Neuronal stem cell (in vitro differentiated cells): ENCODE data around the gene ANXA1.

Source experiments
- DNase-seq: peaks from one replicate; pipeline ENCODE4 v3.0.0-alpha.2; 2013; ENCODE audit warnings: low spot score
- H2AFZ ChIP-seq: one replicate; pipeline ENCODE4 v1.6.1; 2013; ENCODE audit warnings: mild to moderate bottlenecking, low read length, inconsistent platforms
- H2AK5ac ChIP-seq: 2 replicates; pipeline ENCODE4 v1.6.1; 2013; ENCODE audit warnings: low read depth, mild to moderate bottlenecking, inconsistent platforms, low read length, moderate library complexity, mixed read lengths
- H2BK120ac ChIP-seq: 2 replicates; pipeline ENCODE4 v1.6.1; 2013; ENCODE audit warnings: low read depth, mild to moderate bottlenecking, inconsistent platforms, low read length, moderate library complexity, mixed read lengths
- H2BK12ac ChIP-seq: one replicate; pipeline ENCODE4 v1.6.1; 2013; ENCODE audit warnings: low read length, inconsistent platforms
- H2BK15ac ChIP-seq: 2 replicates; pipeline ENCODE4 v1.6.1; 2013; ENCODE audit warnings: mild to moderate bottlenecking, low read length, inconsistent platforms, mixed read lengths
- H2BK5ac ChIP-seq: one replicate; pipeline ENCODE4 v1.6.1; 2013; ENCODE audit warnings: inconsistent platforms, mild to moderate bottlenecking, low read length, moderate library complexity
- H3K14ac ChIP-seq: one replicate; pipeline ENCODE4 v1.6.1; 2013; ENCODE audit warnings: low read length, inconsistent platforms
- H3K18ac ChIP-seq: 2 replicates; pipeline ENCODE4 v1.6.1; 2013; ENCODE audit warnings: low read length, inconsistent platforms
- H3K23ac ChIP-seq: 2 replicates; pipeline ENCODE4 v1.6.1; 2013; ENCODE audit warnings: low read depth, mild to moderate bottlenecking, mixed read lengths, low read length, inconsistent platforms; ENCODE audit not compliant: poor library complexity
- H3K27ac ChIP-seq: replicated peaks from 3 replicates; pipeline ENCODE4 v1.5.1; 2013; ENCODE audit warnings: low read length, inconsistent platforms
- H3K27me3 ChIP-seq, 3 experiments: 2 replicates each; pipeline ENCODE4 v1.6.1; 2013; ENCODE audit warnings: low read length in 3 of 3, mild to moderate bottlenecking in 2 of 3, inconsistent platforms in 1 of 3, low read depth in 1 of 3, mixed read lengths in 1 of 3, moderate library complexity in 1 of 3; ENCODE audit not compliant: control insufficient read depth in 3 of 3, insufficient read depth in 3 of 3
- H3K36me3 ChIP-seq, 2 donors: replicated peaks in 1 of 2; 2 replicates each; pipeline ENCODE4 v1.6.1; 2013; ENCODE audit warnings: low read length in 2 of 2; ENCODE audit not compliant: control insufficient read depth in 2 of 2, insufficient read depth in 2 of 2
- H3K4ac ChIP-seq: 2 replicates; pipeline ENCODE4 v1.6.1; 2013; ENCODE audit warnings: inconsistent platforms, mild to moderate bottlenecking, low read length, moderate library complexity
- H3K4me1 ChIP-seq, 2 donors: 1 replicate in 1 of 2; 2 replicates in 1 of 2; pipeline ENCODE4 v1.6.1; 2013; ENCODE audit warnings: low read length in 2 of 2, low read depth in 1 of 2; ENCODE audit not compliant: control insufficient read depth in 2 of 2, insufficient read depth in 1 of 2
- H3K4me2 ChIP-seq: one replicate; pipeline ENCODE4 v1.6.1; 2013; ENCODE audit warnings: mild to moderate bottlenecking, low read length, inconsistent platforms; ENCODE audit not compliant: insufficient read depth, poor library complexity, severe bottlenecking
- H3K4me3 ChIP-seq, 2 donors: 2 replicates each; pipeline ENCODE4 v1.5.1; 2013; ENCODE audit warnings: low read length in 2 of 2, mild to moderate bottlenecking in 2 of 2, inconsistent platforms in 1 of 2, moderate library complexity in 1 of 2
- H3K79me1 ChIP-seq: one replicate; pipeline ENCODE4 v1.6.1; 2013; ENCODE audit warnings: low read depth, mild to moderate bottlenecking, inconsistent platforms, low read length, moderate library complexity
- H3K9ac ChIP-seq: one replicate; pipeline ENCODE4 v1.6.1; 2013; ENCODE audit warnings: mild to moderate bottlenecking, low read depth, low read length, inconsistent platforms; ENCODE audit not compliant: poor library complexity
- H3K9me3 ChIP-seq, 2 donors: replicated peaks in 1 of 2; 2 replicates each; pipeline versions ENCODE3 to v1.6.1; 2013; ENCODE audit warnings: low read length in 2 of 2, mild to moderate bottlenecking in 2 of 2, inconsistent platforms in 1 of 2, low read depth in 1 of 2, mixed read lengths in 1 of 2, moderate library complexity in 1 of 2; ENCODE audit not compliant: control insufficient read depth in 2 of 2, insufficient read depth in 1 of 2
- H4K8ac ChIP-seq: one replicate; pipeline ENCODE4 v1.6.1; 2013; ENCODE audit warnings: low read depth, mild to moderate bottlenecking, inconsistent platforms, low read length, moderate library complexity
- H4K91ac ChIP-seq: one replicate; pipeline ENCODE4 v1.6.1; 2013; ENCODE audit warnings: low read length, low read depth, mild to moderate bottlenecking, inconsistent platforms; ENCODE audit not compliant: poor library complexity
- WGBS, 2 donors: extraction: QIAGEN DNeasy Blood & Tissue Kit; methylation state at CpG; one replicate each; pipeline ENCODE4 v1.1.7; 2013; ENCODE audit warnings: missing lambda C conversion rate in 2 of 2, mixed read lengths in 1 of 2; ENCODE audit not compliant: insufficient read length in 2 of 2, insufficient replicate concordance in 1 of 2; ENCODE audit errors: extremely low coverage in 2 of 2; 5-methylcytosine and 5-hydroxymethylcytosine counted together

ANXA1 gene

DNA sequence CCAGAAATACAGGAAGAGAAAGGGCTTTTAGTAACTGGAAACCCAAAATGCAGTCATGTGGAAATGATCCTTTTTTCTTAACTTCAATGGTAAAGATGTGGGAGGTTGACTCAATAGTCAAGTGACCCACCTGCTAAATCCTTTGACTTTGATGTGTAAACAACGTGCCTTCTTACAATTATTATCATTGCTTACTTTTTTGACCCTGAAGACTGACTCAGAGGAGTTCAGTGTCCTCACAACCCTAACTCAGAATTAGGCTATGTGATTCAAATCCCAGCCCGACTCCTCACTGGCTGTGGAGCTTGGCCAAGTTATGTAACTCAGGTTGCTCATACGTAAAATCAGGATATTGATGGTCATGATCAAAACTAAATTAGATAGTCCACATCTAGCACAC is 27.9 kb downstream of the ANXA1 start:
- Histone ChIP-seq H3K79me1 (no peaks in the 10 kb centered on the region), H3K27me3 (no peaks in the 10 kb centered on the region), H2AK5ac (no peak overlapping the region), H2BK12ac (no peak overlapping the region), H2BK5ac (no peak overlapping the region), H3K18ac (no peak overlapping the region), H3K14ac (no peak overlapping the region), H4K8ac (no peak overlapping the region), H3K36me3 (no peaks in the 10 kb centered on the region), H4K91ac (no peak overlapping the region), H2AFZ (peak overlapping the region; percentile 31), H3K9me3 (no peaks in the 10 kb centered on the region), H3K9ac (no peak overlapping the region), H2BK15ac (no peak overlapping the region), H3K4me3 (no peak overlapping the region), H2BK120ac (no peak overlapping the region), H3K4ac (no peak overlapping the region), H3K27ac (no peak overlapping the region), H3K23ac (no peak overlapping the region), H3K4me1 (peaks cover 3 to 8% of the 10 kb centered on the region in 2 donors), H3K4me2 (no peak overlapping the region)
- no CpG with 5 or more reads among the region's 3 CpGs for WGBS, 2 donors
- no peak for DNase-seq

GRCh38 chr9:73180403-73180802 is 28.7 kb downstream of the ANXA1 start:
- Histone ChIP-seq H3K23ac (no peak overlapping the region), H2AFZ (no peak overlapping the region), H2BK5ac (no peak overlapping the region), H3K14ac (no peak overlapping the region), H3K79me1 (no peaks in the 10 kb centered on the region), H3K4me1 (peaks cover 3 to 8% of the 10 kb centered on the region in 2 donors), H3K9me3 (no peaks in the 10 kb centered on the region), H2BK120ac (no peak overlapping the region), H4K8ac (no peak overlapping the region), H3K9ac (no peak overlapping the region), H4K91ac (no peak overlapping the region), H3K27me3 (no peaks in the 10 kb centered on the region), H3K27ac (no peak overlapping the region), H3K4me2 (no peak overlapping the region), H2BK12ac (no peak overlapping the region), H3K36me3 (no peaks in the 10 kb centered on the region), H2BK15ac (no peak overlapping the region), H2AK5ac (no peak overlapping the region), H3K18ac (no peak overlapping the region), H3K4ac (no peak overlapping the region), H3K4me3 (no peak overlapping the region)
- no CpG with 5 or more reads among the region's 1 CpG for WGBS, 2 donors
- DNase-seq: no peak

DNA sequence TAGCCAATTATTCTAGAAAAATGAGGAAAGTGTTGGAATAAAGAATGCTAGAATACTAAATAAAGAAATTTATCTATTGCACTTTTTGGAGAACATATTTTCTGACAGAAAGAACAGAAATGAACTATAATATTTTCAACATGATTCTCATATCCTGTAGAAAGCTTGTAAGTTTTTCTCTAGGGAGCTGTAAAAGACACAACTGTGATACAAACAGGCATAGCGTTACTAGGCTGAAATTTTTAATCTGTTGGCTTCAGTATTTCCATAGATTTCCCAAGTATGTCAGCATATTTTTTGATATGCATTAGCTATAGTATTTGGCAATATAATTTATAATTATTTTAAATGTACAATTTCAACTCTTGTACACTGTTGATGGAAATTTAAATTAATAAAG is 31.3 kb downstream of the ANXA1 start:
- Histone ChIP-seq H3K14ac (no peak overlapping the region), H2AK5ac (no peak overlapping the region), H3K4ac (no peak overlapping the region), H3K4me2 (no peak overlapping the region), H3K4me1 (peaks cover 3 to 8% of the 10 kb centered on the region in 2 donors), H3K9ac (no peak overlapping the region), H3K36me3 (no peaks in the 10 kb centered on the region), H2BK5ac (no peak overlapping the region), H3K79me1 (no peaks in the 10 kb centered on the region), H2AFZ (no peak overlapping the region), H3K23ac (no peak overlapping the region), H3K27me3 (no peaks in the 10 kb centered on the region), H2BK15ac (no peak overlapping the region), H4K8ac (no peak overlapping the region), H3K4me3 (no peak overlapping the region), H2BK120ac (no peak overlapping the region), H4K91ac (no peak overlapping the region), H3K9me3 (peaks cover 0 to 1% of the 10 kb centered on the region in 2 donors), H3K18ac (no peak overlapping the region), H3K27ac (no peak overlapping the region), H2BK12ac (no peak overlapping the region)
- WGBS, 2 donors: no CpG with 5 or more reads among the region's 1 CpG
- no peak for DNase-seq

DNA sequence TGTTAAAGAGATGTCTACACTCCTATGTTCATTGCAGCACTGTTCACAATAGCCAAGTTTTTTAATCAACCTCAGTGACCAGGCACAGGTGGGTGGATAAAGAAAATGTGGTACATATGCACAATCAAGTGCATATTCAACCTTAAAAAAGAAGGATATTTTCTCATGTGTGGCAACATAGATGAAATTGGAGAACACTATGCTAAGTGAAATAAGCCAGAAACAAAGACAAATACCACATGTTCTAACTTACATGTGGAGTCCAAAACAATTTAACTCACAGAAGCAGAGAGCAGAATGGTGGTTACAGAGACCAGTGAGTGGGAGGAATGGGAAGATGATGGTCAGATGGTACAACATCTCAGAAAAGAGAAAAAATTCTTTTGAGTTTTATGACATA is 31.8 kb downstream of the ANXA1 start:
- Histone ChIP-seq H3K4ac (no peak overlapping the region), H4K91ac (no peak overlapping the region), H3K4me3 (no peak overlapping the region), H3K4me1 (peaks cover 3 to 8% of the 10 kb centered on the region in 2 donors), H3K9ac (no peak overlapping the region), H3K79me1 (no peaks in the 10 kb centered on the region), H2BK15ac (no peak overlapping the region), H3K4me2 (no peak overlapping the region), H2AFZ (no peak overlapping the region), H3K36me3 (no peaks in the 10 kb centered on the region), H3K14ac (no peak overlapping the region), H2BK12ac (no peak overlapping the region), H2BK120ac (no peak overlapping the region), H3K27me3 (no peaks in the 10 kb centered on the region), H3K18ac (no peak overlapping the region), H3K23ac (no peak overlapping the region), H2BK5ac (no peak overlapping the region), H3K9me3 (peaks cover 0 to 1% of the 10 kb centered on the region in 2 donors), H2AK5ac (no peak overlapping the region), H3K27ac (no peak overlapping the region), H4K8ac (no peak overlapping the region)
- no peak for DNase-seq
